Measurements from ENCODE around the gene SLC17A7. TPM values are rescaled to one million over a fixed set of nuclear protein-coding genes. Genes with fewer than 3 reads are reported as not detected.

The SLC17A7 gene
- total and polyA plus RNA-seq, 2 of the 4 experiments (the other 2 are of a cell fraction): 0.03 TPM; not detected in 1

DNA sequence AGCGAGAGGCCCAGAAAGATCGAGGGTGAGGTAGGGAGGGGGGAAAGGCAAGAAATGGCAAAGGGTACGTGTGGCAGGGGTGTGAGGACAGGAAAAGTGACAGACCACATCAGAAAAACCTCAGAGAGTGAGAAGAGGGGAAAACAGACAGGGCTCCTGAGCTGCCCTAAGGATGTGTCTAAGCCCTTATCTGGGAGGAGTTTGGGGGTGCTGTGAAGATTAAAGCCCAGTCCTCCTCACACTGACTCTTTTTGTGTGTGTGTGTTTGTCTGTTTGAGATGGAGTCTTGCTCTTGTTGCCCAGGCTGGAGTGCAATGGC, 17.4 kb downstream of the SLC17A7 start:
- H3K56ac ChIP-seq (ENCODE audit: extremely low read depth, insufficient read depth, low read length): no peak overlapping the region
- no peak overlapping the region for H2BK5ac ChIP-seq (ENCODE audit: low read depth, low read length, poor library complexity, severe bottlenecking)
- intact Hi-C loops (cut with micrococcal nuclease): no loop called here
- peak overlapping the region; percentile 49 for H2AFZ ChIP-seq (replicated peaks; ENCODE audit: low read length, poor library complexity)
- H2BK120ac ChIP-seq (ENCODE audit: low read depth, low read length): no peak overlapping the region
- 7% methylated on average over 3 of the region's 3 CpGs; no CpG with 5 or more reads in 1 of the 2 experiments for WGBS, 2 experiments (ENCODE audit: extremely low coverage in 2 of 2, insufficient read length in 1 of 2)
- no peak overlapping the region for H3K9ac ChIP-seq (ENCODE audit: low read depth, low read length)
- no peak overlapping the region for H2BK15ac ChIP-seq (ENCODE audit: low read depth, low read length)
- no TSS peak for BruUV-seq (replicated peaks)
- H4K91ac ChIP-seq (ENCODE audit: insufficient read depth, low read depth, low read length): no peak overlapping the region
- no peak overlapping the region for H3K27ac ChIP-seq (ENCODE audit: insufficient read depth, low read length)
- DNase-seq (no peak), ATAC-seq (ENCODE audit: low read depth) (no peak)
- dilution Hi-C loops (cut with HindIII; ENCODE audit: low sequenced_read_pairs, unreplicated experiment): no loop called here
- in situ Hi-C loops (cut with MboI; ENCODE audit: low sequenced_read_pairs): no loop called here
- H3K36me3 ChIP-seq (ENCODE audit: control insufficient read depth, insufficient read depth, low read length): no peaks in the 10 kb centered on the region
- H2AK5ac ChIP-seq (ENCODE audit: low read depth, low read length): no peak overlapping the region
- H3K23ac ChIP-seq (ENCODE audit: low read depth, low read length): no peak overlapping the region
- no peak overlapping the region for H3K18ac ChIP-seq (ENCODE audit: low read depth, low read length)
- peaks cover 2% of the 10 kb centered on the region; the same call in 1 of the 2 replicates for H3K9me3 ChIP-seq (ENCODE audit: control insufficient read depth, insufficient read depth, low read length)
- POLR2A ChIA-PET (ENCODE audit: unreplicated experiment): no interaction called here
- TF ChIP-seq BHLHE40 (IDR thresholded peaks at IDR 0.05; ENCODE audit: low read depth, low read length): no peak
- TF ChIP-seq MXI1 (IDR thresholded peaks at IDR 0.05; ENCODE audit: borderline replicate concordance, low read depth, low read length): no peak
- no peak for TF ChIP-seq CEBPB (IDR thresholded peaks at IDR 0.05; ENCODE audit: low read depth, low read length)
- no peak for TF ChIP-seq NFE2L2 (IDR thresholded peaks at IDR 0.05; ENCODE audit: low read depth, low read length)
- no peak for TF ChIP-seq POLR2A (IDR thresholded peaks at IDR 0.05; ENCODE audit: low read depth, low read length)
- TF ChIP-seq RCOR1 (IDR thresholded peaks at IDR 0.05; ENCODE audit: insufficient replicate concordance, low read length): no peak
- no peak for TF ChIP-seq SMC3 (IDR thresholded peaks at IDR 0.05; ENCODE audit: low read depth, low read length)
- TF ChIP-seq FOS (IDR thresholded peaks at IDR 0.05; ENCODE audit: low read depth, low read length): no peak
- no peak for TF ChIP-seq MAZ (IDR thresholded peaks at IDR 0.05; ENCODE audit: borderline replicate concordance, low read depth, low read length)
- TF ChIP-seq, protein P1, sequence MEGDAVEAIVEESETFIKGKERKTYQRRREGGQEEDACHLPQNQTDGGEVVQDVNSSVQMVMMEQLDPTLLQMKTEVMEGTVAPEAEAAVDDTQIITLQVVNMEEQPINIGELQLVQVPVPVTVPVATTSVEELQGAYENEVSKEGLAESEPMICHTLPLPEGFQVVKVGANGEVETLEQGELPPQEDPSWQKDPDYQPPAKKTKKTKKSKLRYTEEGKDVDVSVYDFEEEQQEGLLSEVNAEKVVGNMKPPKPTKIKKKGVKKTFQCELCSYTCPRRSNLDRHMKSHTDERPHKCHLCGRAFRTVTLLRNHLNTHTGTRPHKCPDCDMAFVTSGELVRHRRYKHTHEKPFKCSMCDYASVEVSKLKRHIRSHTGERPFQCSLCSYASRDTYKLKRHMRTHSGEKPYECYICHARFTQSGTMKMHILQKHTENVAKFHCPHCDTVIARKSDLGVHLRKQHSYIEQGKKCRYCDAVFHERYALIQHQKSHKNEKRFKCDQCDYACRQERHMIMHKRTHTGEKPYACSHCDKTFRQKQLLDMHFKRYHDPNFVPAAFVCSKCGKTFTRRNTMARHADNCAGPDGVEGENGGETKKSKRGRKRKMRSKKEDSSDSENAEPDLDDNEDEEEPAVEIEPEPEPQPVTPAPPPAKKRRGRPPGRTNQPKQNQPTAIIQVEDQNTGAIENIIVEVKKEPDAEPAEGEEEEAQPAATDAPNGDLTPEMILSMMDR (conservative IDR thresholded peaks at IDR 0.05; ENCODE audit: low read depth, low read length): no peak
- no peak for TF ChIP-seq RFX5 (IDR thresholded peaks at IDR 0.05; ENCODE audit: low read depth, low read length)
- TF ChIP-seq MAFK (IDR thresholded peaks at IDR 0.05; ENCODE audit: low read depth, low read length): no peak
- TF ChIP-seq RAD21 (IDR thresholded peaks at IDR 0.05; ENCODE audit: low read length): no peak
- TF ChIP-seq CHD1 (IDR thresholded peaks at IDR 0.05; ENCODE audit: low read depth, low read length): no peak
- TF ChIP-seq, protein P2, sequence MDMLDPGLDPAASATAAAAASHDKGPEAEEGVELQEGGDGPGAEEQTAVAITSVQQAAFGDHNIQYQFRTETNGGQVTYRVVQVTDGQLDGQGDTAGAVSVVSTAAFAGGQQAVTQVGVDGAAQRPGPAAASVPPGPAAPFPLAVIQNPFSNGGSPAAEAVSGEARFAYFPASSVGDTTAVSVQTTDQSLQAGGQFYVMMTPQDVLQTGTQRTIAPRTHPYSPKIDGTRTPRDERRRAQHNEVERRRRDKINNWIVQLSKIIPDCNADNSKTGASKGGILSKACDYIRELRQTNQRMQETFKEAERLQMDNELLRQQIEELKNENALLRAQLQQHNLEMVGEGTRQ (IDR thresholded peaks at IDR 0.05; ENCODE audit: low read depth, low read length): no peak
- TF ChIP-seq, protein P3, sequence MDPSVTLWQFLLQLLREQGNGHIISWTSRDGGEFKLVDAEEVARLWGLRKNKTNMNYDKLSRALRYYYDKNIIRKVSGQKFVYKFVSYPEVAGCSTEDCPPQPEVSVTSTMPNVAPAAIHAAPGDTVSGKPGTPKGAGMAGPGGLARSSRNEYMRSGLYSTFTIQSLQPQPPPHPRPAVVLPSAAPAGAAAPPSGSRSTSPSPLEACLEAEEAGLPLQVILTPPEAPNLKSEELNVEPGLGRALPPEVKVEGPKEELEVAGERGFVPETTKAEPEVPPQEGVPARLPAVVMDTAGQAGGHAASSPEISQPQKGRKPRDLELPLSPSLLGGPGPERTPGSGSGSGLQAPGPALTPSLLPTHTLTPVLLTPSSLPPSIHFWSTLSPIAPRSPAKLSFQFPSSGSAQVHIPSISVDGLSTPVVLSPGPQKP (IDR thresholded peaks at IDR 0.05; ENCODE audit: borderline replicate concordance, low read depth, low read length): no peak
- no peaks in the 10 kb centered on the region for H4K20me1 ChIP-seq (ENCODE audit: insufficient read depth, low read length)
- H4K5ac ChIP-seq (ENCODE audit: low read depth, low read length): no peak overlapping the region
- peaks cover 94% of the 10 kb centered on the region for H3K27me3 ChIP-seq (ENCODE audit: control insufficient read depth, insufficient read depth, low read length)
- H3K9me1 ChIP-seq (ENCODE audit: insufficient read depth, low read length): no peaks in the 10 kb centered on the region
- H2BK20ac ChIP-seq (ENCODE audit: low read depth, low read length): no peak overlapping the region
- H3K4me2 ChIP-seq (ENCODE audit: low read depth, low read length): no peak overlapping the region
- peaks cover 2% of the 10 kb centered on the region; the same call in 1 of the 2 replicates for H3K4me1 ChIP-seq (ENCODE audit: control insufficient read depth, insufficient read depth, low read length)
- H2AK9ac ChIP-seq (replicated peaks; ENCODE audit: low read depth, low read length, poor library complexity): no peak overlapping the region
- no peak overlapping the region for H4K8ac ChIP-seq (ENCODE audit: low read depth in 2 of 2, low read length in 2 of 2)
- no peak overlapping the region for H3K4ac ChIP-seq (ENCODE audit: low read depth, low read length)
- no peak overlapping the region for H3K4me3 ChIP-seq (ENCODE audit: insufficient read depth, low read depth, low read length)
- H3K14ac ChIP-seq (replicated peaks; ENCODE audit: low read depth, low read length): no peak overlapping the region
- H3K79me1 ChIP-seq (ENCODE audit: low read depth in 1 of 2, low read length in 2 of 2): no peaks in the 10 kb centered on the region
- CTCF ChIA-PET: interaction anchor here (0.5 kb wide), 1 partner anchor 164 kb away, joined by 3 read pairs; no protein-coding TSS in a partner anchor

Measured in IMR-90 (cell line).